ENCODE results near the gene CERKL.
A peak's percentile ranks its signal among the peaks of the same experiment; 100 is the strongest.

Gene CERKL

GRCh38 chr2:181690860-181691259 is 34.0 kb upstream of the CERKL start:
- Mint-ChIP-seq H3K4me3 (no peak overlapping the region), H3K27ac (no peak overlapping the region), H3K4me1 (peaks cover 5% of the 10 kb centered on the region), H3K27me3 (ENCODE audit: low read depth, poor library complexity) (peaks cover 53% of the 10 kb centered on the region), H3K36me3 (ENCODE audit: low read depth) (no peaks in the 10 kb centered on the region), H3K9me3 (no peaks in the 10 kb centered on the region)
- no peak for TF ChIP-seq CTCF (IDR thresholded peaks at IDR 0.05)
- no peak for DNase-seq

GRCh38 chr2:181686576-181687185 is 29.8 kb upstream of the CERKL start:
- H3K9me3 Mint-ChIP-seq: no peaks in the 10 kb centered on the region
- no peak for DNase-seq
- H3K27ac Mint-ChIP-seq: no peak overlapping the region
- no peaks in the 10 kb centered on the region for H3K36me3 Mint-ChIP-seq (ENCODE audit: low read depth)
- H3K4me1 Mint-ChIP-seq: peaks cover 30% of the 10 kb centered on the region
- no peak overlapping the region for H3K4me3 Mint-ChIP-seq
- TF ChIP-seq CTCF (IDR thresholded peaks at IDR 0.05): no peak
- peaks cover 92% of the 10 kb centered on the region for H3K27me3 Mint-ChIP-seq (ENCODE audit: low read depth, poor library complexity)

DNA sequence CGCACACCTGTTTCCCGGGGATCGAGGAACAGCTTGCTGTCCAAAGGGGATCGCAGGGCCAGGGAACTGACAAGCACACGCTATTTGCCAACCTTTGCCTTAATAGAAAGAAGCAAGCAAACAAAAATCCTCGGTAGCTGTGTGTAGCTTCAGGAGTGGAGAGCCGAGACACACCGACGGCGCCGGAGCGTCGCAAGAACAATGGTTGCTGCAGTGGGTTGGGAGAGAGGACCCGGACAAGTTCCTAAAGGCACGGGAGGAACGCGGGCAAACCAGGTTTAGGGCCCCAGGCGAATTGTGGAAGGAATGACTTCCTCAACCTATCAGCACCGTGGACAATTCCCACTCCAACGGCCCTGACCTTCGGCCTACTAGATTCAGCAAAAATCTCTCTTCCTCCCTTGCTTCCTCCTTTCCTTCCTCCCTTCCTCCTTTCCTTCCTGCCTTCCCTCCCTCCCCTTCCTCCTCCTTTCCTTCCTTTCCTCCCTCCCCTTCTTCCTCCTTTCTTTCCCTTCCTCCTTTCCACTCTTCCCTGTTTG is 28.3 kb upstream of the CERKL start:
- peaks cover 99% of the 10 kb centered on the region for H3K27me3 Mint-ChIP-seq (ENCODE audit: low read depth, poor library complexity)
- peaks cover 42% of the 10 kb centered on the region for H3K4me1 Mint-ChIP-seq
- TF ChIP-seq CTCF (IDR thresholded peaks at IDR 0.05): no peak
- no peaks in the 10 kb centered on the region for H3K9me3 Mint-ChIP-seq
- H3K4me3 Mint-ChIP-seq: no peak overlapping the region
- H3K27ac Mint-ChIP-seq: no peak overlapping the region
- no peaks in the 10 kb centered on the region for H3K36me3 Mint-ChIP-seq (ENCODE audit: low read depth)
- DNase-seq: peak; percentile 59

DNA sequence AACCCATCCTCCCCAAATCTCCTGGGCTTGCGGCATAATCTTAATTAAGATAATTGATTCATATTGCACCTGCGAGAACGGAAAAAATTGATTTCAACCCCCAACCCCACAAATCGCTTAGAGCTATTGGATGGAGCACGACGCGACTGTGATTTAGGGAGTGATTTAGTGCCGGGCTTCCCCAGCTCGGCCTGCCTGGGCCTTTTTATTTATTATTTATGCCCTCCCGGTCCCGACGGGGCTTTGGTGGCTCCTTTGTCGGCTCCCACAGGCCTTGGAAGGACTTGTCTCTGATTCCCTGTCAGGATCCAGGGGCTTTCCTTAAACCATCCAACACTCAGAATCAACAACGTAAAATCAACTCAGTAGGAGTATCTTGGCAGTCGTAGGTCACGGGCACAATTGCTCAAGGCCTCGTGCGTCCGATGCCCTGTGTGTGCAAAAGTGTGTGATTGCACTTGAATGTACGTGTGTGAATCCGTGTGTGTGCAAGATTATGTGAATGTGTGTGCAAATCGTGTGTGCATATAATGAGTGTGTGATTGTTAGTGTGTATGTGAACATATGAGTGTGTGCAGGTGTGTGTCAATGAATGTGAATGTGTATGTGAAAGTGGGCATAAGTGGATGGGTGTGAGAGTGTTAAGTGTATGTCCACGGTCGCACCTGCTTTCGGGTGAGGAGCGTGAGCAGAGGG is 27.7 kb upstream of the CERKL start:
- peaks cover 3% of the 10 kb centered on the region for H3K9me3 Mint-ChIP-seq
- H3K4me3 Mint-ChIP-seq: peak overlapping the region; percentile 60
- H3K36me3 Mint-ChIP-seq (ENCODE audit: low read depth): no peaks in the 10 kb centered on the region
- no peak for DNase-seq
- H3K27ac Mint-ChIP-seq: no peak overlapping the region
- H3K27me3 Mint-ChIP-seq (ENCODE audit: low read depth, poor library complexity): peaks cover 100% of the 10 kb centered on the region
- peaks cover 42% of the 10 kb centered on the region for H3K4me1 Mint-ChIP-seq
- TF ChIP-seq CTCF (IDR thresholded peaks at IDR 0.05): no peak

DNA sequence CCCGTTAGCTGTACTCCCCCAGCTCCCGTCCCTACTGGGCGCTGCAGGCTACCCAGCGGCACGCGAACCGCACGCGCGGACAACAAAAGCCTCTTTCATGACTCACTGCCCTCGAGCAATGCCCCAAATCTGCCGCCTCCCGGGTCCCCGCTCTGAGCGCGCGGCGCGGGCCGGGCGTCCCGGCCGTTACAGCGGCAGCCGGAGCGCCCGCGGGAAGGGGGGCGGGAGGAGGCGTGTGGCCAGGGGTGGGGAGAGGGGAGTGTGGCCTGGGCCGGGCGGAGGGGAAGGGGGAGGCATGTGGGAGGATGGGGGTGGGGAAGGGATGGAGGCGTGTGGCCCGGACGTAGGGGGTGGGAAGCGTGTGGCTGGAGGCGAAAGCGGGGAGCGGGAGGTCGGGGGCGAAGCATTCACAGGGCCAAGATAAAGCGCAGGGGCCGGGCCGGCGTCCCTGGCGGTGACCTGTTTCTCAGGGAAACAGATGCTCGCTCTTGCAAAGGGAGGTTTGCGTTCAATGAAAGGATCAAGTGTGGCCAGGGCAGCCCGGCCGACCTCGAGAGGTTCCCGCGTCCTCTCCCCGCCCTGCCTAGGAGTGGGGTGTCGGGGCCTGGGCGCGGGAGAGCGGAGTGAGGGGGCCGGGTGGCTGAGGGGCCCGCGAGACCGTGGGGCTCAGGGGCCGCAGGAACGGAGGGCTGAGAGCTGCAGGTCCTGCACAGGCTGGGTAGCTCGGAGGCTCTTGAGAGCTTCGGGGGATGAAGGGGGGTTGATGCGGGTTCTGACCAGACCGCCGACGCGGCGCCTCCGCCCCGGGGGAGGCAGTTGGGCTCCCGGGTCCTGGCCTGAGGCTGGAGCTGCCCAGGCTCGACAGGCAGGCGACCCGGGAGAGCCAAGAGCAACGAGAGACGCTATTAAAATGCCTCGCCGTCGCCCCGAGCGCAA is 26.9 kb upstream of the CERKL start:
- Mint-ChIP-seq H3K36me3 (ENCODE audit: low read depth) (no peaks in the 10 kb centered on the region), H3K4me3 (peak overlapping the region; percentile 82), H3K27me3 (ENCODE audit: low read depth, poor library complexity) (peaks cover 100% of the 10 kb centered on the region), H3K27ac (no peak overlapping the region), H3K9me3 (peaks cover 7% of the 10 kb centered on the region), H3K4me1 (peaks cover 42% of the 10 kb centered on the region)
- no peak for TF ChIP-seq CTCF (IDR thresholded peaks at IDR 0.05)
- DNase-seq: peak; percentile 74

All from nephron progenitor cell (in vitro differentiated cells).